GM23338 (cell line): ENCODE data around the gene SFR1. TPM values are rescaled to one million over a fixed set of nuclear protein-coding genes. Genes with fewer than 3 reads are reported as not detected.
A peak's percentile ranks its signal among the peaks of the same experiment; 100 is the strongest.

Source experiments
- ATAC-seq: fragments of 200-7000 bp; cut with Tn5 transposase; 3 replicates; pipeline ENCODE4 v1.9.1; 2020
- DNase-seq: peaks from one replicate; pipeline ENCODE4 v3.0.0-alpha.2; 2015; ENCODE audit warnings: low spot score
- H2AFZ ChIP-seq: fragments of 200-600 bp; sonication (generic); 2 replicates; pipeline ENCODE4 v1.8.0; 2016; ENCODE audit warnings: antibody characterized with exemption, mild to moderate bottlenecking, moderate library complexity
- H3F3A ChIP-seq: fragments of 200-600 bp; sonication (generic); replicated peaks from 2 replicates; pipeline ENCODE4 v1.8.0; 2017; ENCODE audit warnings: antibody characterized with exemption, mixed run types, low read depth
- H3K27ac ChIP-seq: fragments of 200-600 bp; sonication (generic); 2 replicates; pipeline ENCODE4 v1.6.1; 2016; ENCODE audit warnings: low read depth
- H3K27me3 ChIP-seq: fragments of 200-600 bp; sonication (generic); 2 replicates; pipeline ENCODE4 v1.8.0; 2016; ENCODE audit warnings: mild to moderate bottlenecking, mixed run types, moderate library complexity; ENCODE audit not compliant: insufficient read depth
- H3K36me3 ChIP-seq: fragments of 200-600 bp; sonication (generic); 2 replicates; pipeline ENCODE4 v1.8.0; 2016; ENCODE audit warnings: mild to moderate bottlenecking; ENCODE audit not compliant: insufficient read depth
- H3K4me1 ChIP-seq: fragments of 200-600 bp; sonication (generic); 2 replicates; pipeline ENCODE4 v1.8.0; 2016; ENCODE audit warnings: mild to moderate bottlenecking, moderate library complexity; ENCODE audit not compliant: insufficient read depth
- H3K4me2 ChIP-seq: fragments of 200-600 bp; sonication (generic); 2 replicates; pipeline ENCODE4 v1.7.1; 2017; ENCODE audit warnings: mixed run types
- H3K4me3 ChIP-seq: fragments of 200-600 bp; sonication (generic); 2 replicates; pipeline ENCODE4 v1.6.1; 2016; ENCODE audit warnings: mixed run types
- H3K79me2 ChIP-seq: fragments of 200-600 bp; sonication (generic); replicated peaks from 2 replicates; pipeline ENCODE4 v1.8.0; 2017; ENCODE audit warnings: mild to moderate bottlenecking; ENCODE audit not compliant: insufficient read depth
- H3K9me2 ChIP-seq: fragments of 200-600 bp; sonication (generic); 2 replicates; pipeline ENCODE4 v1.8.0; 2017; ENCODE audit not compliant: insufficient read depth
- H4K20me1 ChIP-seq: fragments of 200-600 bp; sonication (generic); replicated peaks from 2 replicates; pipeline ENCODE4 v1.8.0; 2017; ENCODE audit warnings: mild to moderate bottlenecking; ENCODE audit not compliant: insufficient read depth
- H3K27ac Mint-ChIP-seq: 2 replicates; pipeline ENCODE4 v1.8.0; 2020; ENCODE audit warnings: inconsistent platforms, mild to moderate bottlenecking, moderate library complexity, mixed read lengths
- H3K27me3 Mint-ChIP-seq: 3 replicates; pipeline ENCODE4 v1.8.0; 2022; ENCODE audit warnings: low read depth, mild to moderate bottlenecking, moderate library complexity, mixed read lengths, inconsistent platforms; ENCODE audit not compliant: insufficient read depth, poor library complexity
- H3K36me3 Mint-ChIP-seq: 3 replicates; pipeline ENCODE4 v1.8.0; 2021; ENCODE audit warnings: low read depth, mild to moderate bottlenecking, inconsistent platforms, moderate library complexity, mixed read lengths
- H3K4me1 Mint-ChIP-seq: 3 replicates; pipeline ENCODE4 v1.8.0; 2020; ENCODE audit warnings: mild to moderate bottlenecking, inconsistent platforms, mixed read lengths
- H3K4me3 Mint-ChIP-seq: 3 replicates; pipeline ENCODE4 v1.8.0; 2021; ENCODE audit warnings: moderate library complexity, mild to moderate bottlenecking, inconsistent platforms, mixed read lengths
- H3K9me3 Mint-ChIP-seq: 3 replicates; pipeline ENCODE4 v1.8.0; 2020; ENCODE audit warnings: moderate library complexity, mild to moderate bottlenecking, inconsistent platforms, mixed read lengths
- JUNB ChIP-seq: IDR thresholded peaks from one replicate; pipeline ENCODE4 v1.6.1; 2016; ENCODE audit warnings: antibody characterized with exemption; ENCODE audit not compliant: unreplicated experiment
- POLR2AphosphoS5 ChIP-seq: IDR thresholded peaks from 2 replicates; pipeline ENCODE4 v1.6.1; 2016; ENCODE audit warnings: antibody characterized with exemption, low read depth
- STAT1 ChIP-seq: IDR thresholded peaks from one replicate; pipeline ENCODE4 v1.6.1; 2016; ENCODE audit warnings: antibody characterized with exemption; ENCODE audit not compliant: unreplicated experiment
- ZNF331 ChIP-seq: fragments of 250-450 bp; sonication (Bioruptor Pico); IDR thresholded peaks from 2 replicates; pipeline ENCODE4 v1.5.0; 2020; ENCODE audit warnings: low read depth, mild to moderate bottlenecking, moderate library complexity
- polyA plus RNA-seq: library from polyadenylated mRNA; unstranded; fragments of >200 nt; fragmentation: Nextera tagmentation; extraction: Ambion mirVana; gene quantifications from 2 replicates; pipeline ENCODE4 v1.2.1, GENCODE V29; 2016
- total RNA-seq: library from RNA; depleted of rRNA; stranded (reverse); fragments of >200 nt; shearing (Covaris generic); gene quantifications from 2 replicates; pipeline ENCODE4 v1.2.3, GENCODE V29; 2014
- TF ChIP-seq, protein P1 (sequence below): IDR thresholded peaks from 2 replicates; pipeline ENCODE4 v1.6.1; 2016; ENCODE audit warnings: antibody characterized with exemption
- TF ChIP-seq, protein P2 (sequence below), 2 experiments: fragments of 200-600 bp in 1 of 2; sonication (generic) in 1 of 2; conservative IDR thresholded peaks; 2 replicates each; pipeline versions ENCODE4 v1.5.1 to v1.6.1; 2016 to 2017; ENCODE audit warnings: antibody characterized with exemption in 2 of 2, low read depth in 2 of 2, mild to moderate bottlenecking in 2 of 2, moderate library complexity in 1 of 2
- TF ChIP-seq, protein P3 (sequence below): fragments of 250-450 bp; sonication (Bioruptor Pico); IDR thresholded peaks from 2 replicates; pipeline ENCODE4 v1.5.0; 2020; ENCODE audit warnings: mild to moderate bottlenecking, moderate library complexity

The SFR1 gene
- total and polyA plus RNA-seq, 2 experiments from 2014 or later = 8.3 to 13.0 TPM

DNA sequence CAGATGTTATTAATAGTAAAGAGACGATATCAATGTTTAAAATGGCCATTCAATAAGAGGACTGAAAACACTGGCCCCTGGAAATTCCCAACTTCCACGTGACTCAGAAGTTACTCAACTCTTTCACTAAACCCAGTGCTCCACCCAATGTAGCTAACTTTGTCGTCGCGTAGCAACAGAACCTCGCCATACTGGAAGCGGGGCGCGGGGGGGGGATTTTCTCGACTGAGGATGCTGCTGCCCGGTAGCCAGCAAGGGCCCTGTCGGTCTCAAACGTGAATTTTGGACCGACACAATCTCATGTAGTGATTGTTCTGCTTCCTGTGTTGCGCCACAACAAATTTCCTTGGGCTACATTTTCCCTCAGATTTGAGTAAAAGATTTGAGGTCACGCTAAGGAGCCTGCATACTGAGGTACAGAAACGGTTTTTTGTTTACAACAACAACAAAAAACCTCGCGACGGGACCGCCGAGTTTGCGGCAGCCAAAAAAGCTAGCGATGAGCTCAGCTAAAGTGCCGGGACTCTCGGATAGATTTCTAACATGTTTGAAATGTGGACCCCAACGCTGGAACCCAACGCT lies 977 bp upstream of the SFR1 start:
- H3K4me2 ChIP-seq = peak overlapping the region; percentile 91
- H3K36me3 ChIP-seq = no peaks in the 10 kb centered on the region
- Mint-ChIP-seq H3K4me1 (peaks cover 25% of the 10 kb centered on the region), H3K27me3 (peaks cover 8% of the 10 kb centered on the region), H3K36me3 (peaks cover 7% of the 10 kb centered on the region), H3K27ac (peak overlapping the region; percentile 100), H3K9me3 (no peaks in the 10 kb centered on the region), H3K4me3 (peak overlapping the region; percentile 89)
- H3K79me2 ChIP-seq = no peaks in the 10 kb centered on the region
- peak overlapping the region; percentile 52 for H2AFZ ChIP-seq
- peaks cover 14% of the 10 kb centered on the region; the same call in 1 of the 2 replicates for H3K4me1 ChIP-seq
- H3K9me2 ChIP-seq = no peaks in the 10 kb centered on the region
- no peak; the same call in 1 of the 2 replicates for TF ChIP-seq POLR2AphosphoS5
- TF ChIP-seq, protein P1, sequence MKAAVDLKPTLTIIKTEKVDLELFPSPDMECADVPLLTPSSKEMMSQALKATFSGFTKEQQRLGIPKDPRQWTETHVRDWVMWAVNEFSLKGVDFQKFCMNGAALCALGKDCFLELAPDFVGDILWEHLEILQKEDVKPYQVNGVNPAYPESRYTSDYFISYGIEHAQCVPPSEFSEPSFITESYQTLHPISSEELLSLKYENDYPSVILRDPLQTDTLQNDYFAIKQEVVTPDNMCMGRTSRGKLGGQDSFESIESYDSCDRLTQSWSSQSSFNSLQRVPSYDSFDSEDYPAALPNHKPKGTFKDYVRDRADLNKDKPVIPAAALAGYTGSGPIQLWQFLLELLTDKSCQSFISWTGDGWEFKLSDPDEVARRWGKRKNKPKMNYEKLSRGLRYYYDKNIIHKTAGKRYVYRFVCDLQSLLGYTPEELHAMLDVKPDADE = 0 out of 2 replicates have a peak, but pooled peaks have one; percentile 11
- TF ChIP-seq ZNF331 = no peak
- no peak for TF ChIP-seq JUNB
- TF ChIP-seq, protein P2, sequence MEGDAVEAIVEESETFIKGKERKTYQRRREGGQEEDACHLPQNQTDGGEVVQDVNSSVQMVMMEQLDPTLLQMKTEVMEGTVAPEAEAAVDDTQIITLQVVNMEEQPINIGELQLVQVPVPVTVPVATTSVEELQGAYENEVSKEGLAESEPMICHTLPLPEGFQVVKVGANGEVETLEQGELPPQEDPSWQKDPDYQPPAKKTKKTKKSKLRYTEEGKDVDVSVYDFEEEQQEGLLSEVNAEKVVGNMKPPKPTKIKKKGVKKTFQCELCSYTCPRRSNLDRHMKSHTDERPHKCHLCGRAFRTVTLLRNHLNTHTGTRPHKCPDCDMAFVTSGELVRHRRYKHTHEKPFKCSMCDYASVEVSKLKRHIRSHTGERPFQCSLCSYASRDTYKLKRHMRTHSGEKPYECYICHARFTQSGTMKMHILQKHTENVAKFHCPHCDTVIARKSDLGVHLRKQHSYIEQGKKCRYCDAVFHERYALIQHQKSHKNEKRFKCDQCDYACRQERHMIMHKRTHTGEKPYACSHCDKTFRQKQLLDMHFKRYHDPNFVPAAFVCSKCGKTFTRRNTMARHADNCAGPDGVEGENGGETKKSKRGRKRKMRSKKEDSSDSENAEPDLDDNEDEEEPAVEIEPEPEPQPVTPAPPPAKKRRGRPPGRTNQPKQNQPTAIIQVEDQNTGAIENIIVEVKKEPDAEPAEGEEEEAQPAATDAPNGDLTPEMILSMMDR (conservative IDR thresholded peaks at IDR 0.05; ENCODE audit: low read depth in 2 of 2) = no peak
- TF ChIP-seq, protein P3, sequence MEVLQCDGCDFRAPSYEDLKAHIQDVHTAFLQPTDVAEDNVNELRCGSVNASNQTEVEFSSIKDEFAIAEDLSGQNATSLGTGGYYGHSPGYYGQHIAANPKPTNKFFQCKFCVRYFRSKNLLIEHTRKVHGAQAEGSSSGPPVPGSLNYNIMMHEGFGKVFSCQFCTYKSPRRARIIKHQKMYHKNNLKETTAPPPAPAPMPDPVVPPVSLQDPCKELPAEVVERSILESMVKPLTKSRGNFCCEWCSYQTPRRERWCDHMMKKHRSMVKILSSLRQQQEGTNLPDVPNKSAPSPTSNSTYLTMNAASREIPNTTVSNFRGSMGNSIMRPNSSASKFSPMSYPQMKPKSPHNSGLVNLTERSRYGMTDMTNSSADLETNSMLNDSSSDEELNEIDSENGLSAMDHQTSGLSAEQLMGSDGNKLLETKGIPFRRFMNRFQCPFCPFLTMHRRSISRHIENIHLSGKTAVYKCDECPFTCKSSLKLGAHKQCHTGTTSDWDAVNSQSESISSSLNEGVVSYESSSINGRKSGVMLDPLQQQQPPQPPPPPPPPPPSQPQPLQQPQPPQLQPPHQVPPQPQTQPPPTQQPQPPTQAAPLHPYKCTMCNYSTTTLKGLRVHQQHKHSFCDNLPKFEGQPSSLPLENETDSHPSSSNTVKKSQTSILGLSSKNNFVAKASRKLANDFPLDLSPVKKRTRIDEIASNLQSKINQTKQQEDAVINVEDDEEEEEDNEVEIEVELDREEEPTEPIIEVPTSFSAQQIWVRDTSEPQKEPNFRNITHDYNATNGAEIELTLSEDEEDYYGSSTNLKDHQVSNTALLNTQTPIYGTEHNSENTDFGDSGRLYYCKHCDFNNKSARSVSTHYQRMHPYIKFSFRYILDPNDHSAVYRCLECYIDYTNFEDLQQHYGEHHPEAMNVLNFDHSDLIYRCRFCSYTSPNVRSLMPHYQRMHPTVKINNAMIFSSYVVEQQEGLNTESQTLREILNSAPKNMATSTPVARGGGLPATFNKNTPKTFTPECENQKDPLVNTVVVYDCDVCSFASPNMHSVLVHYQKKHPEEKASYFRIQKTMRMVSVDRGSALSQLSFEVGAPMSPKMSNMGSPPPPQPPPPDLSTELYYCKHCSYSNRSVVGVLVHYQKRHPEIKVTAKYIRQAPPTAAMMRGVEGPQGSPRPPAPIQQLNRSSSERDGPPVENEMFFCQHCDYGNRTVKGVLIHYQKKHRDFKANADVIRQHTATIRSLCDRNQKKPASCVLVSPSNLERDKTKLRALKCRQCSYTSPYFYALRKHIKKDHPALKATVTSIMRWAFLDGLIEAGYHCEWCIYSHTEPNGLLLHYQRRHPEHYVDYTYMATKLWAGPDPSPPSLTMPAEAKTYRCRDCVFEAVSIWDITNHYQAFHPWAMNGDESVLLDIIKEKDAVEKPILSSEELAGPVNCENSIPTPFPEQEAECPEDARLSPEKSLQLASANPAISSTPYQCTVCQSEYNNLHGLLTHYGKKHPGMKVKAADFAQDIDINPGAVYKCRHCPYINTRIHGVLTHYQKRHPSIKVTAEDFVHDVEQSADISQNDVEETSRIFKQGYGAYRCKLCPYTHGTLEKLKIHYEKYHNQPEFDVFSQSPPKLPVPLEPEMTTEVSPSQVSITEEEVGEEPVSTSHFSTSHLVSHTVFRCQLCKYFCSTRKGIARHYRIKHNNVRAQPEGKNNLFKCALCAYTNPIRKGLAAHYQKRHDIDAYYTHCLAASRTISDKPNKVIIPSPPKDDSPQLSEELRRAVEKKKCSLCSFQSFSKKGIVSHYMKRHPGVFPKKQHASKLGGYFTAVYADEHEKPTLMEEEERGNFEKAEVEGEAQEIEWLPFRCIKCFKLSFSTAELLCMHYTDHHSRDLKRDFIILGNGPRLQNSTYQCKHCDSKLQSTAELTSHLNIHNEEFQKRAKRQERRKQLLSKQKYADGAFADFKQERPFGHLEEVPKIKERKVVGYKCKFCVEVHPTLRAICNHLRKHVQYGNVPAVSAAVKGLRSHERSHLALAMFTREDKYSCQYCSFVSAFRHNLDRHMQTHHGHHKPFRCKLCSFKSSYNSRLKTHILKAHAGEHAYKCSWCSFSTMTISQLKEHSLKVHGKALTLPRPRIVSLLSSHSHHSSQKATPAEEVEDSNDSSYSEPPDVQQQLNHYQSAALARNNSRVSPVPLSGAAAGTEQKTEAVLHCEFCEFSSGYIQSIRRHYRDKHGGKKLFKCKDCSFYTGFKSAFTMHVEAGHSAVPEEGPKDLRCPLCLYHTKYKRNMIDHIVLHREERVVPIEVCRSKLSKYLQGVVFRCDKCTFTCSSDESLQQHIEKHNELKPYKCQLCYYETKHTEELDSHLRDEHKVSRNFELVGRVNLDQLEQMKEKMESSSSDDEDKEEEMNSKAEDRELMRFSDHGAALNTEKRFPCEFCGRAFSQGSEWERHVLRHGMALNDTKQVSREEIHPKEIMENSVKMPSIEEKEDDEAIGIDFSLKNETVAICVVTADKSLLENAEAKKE (CRISPR knock-in tag) = no peak
- TF ChIP-seq STAT1 = no peak
- H3K27ac ChIP-seq = peak overlapping the region; percentile 100
- H3F3A ChIP-seq = peaks cover 4% of the 10 kb centered on the region; the same call in 1 of the 2 replicates
- H3K27me3 ChIP-seq = no peaks in the 10 kb centered on the region
- ATAC-seq = peak; percentile 61
- no peaks in the 10 kb centered on the region for H4K20me1 ChIP-seq
- H3K4me3 ChIP-seq = peak overlapping the region; percentile 75
- peak; percentile 97 for DNase-seq
